ENCODE data around the gene PSMD8. TPM values are rescaled to one million over a fixed set of nuclear protein-coding genes. Genes with fewer than 3 reads are reported as not detected.

Gene PSMD8
- total RNA-seq, 2 experiments from 2014 or later, result 239 to 249 TPM

GRCh38 chr19:38420935-38421334 lies 46.6 kb downstream of the PSMD8 start:
- POLR2A ChIA-PET, result no interaction called here
- CTCF ChIA-PET, result interaction anchor here (1.0 kb wide), 1 partner anchor 95 kb away, joined by 3 read pairs; no protein-coding TSS in a partner anchor

GRCh38 chr19:38421856-38422255 lies 47.5 kb downstream of the PSMD8 start:
- ChIA-PET CTCF (interaction anchor here (1.0 kb wide), 1 partner anchor 94 kb away, joined by 3 read pairs; no protein-coding TSS in a partner anchor), POLR2A (no interaction called here)

- CTCF ChIA-PET, result no interaction called here
- POLR2A ChIA-PET, result no interaction called here
These were observed 48.1 kb downstream of the PSMD8 start for GRCh38 chr19:38422438-38422837.

- POLR2A ChIA-PET, result no interaction called here
- CTCF ChIA-PET, result interaction anchor here (0.6 kb wide), 1 partner anchor 26 kb away, joined by 3 read pairs; no protein-coding TSS in a partner anchor
These were observed 49.9 kb downstream of the PSMD8 start for GRCh38 chr19:38424272-38424671.

GRCh38 chr19:38425222-38425809 lies 50.9 kb downstream of the PSMD8 start:
- ChIA-PET CTCF (interaction anchor here (0.6 to 1.0 kb wide), 2 partner anchors 22 to 88 kb away, joined by 3 to 8 read pairs; partner anchors contain the start of gene FAM98C), POLR2A (interaction anchor here (0.6 to 1.6 kb wide), 2 partner anchors 22 to 254 kb away, joined by 3 read pairs; partner anchors contain the start of gene FAM98C)

GRCh38 chr19:38425810-38426466 lies 51.6 kb downstream of the PSMD8 start, which contains the start of gene RASGRP4:
Gene RASGRP4 (minus strand): TSS chr19:38426219. CDS start chr19:38426091, 128 bp downstream.
- POLR2A ChIA-PET, result interaction anchor here (1.6 kb wide), 1 partner anchor 23 kb away, joined by 3 read pairs; the partner anchor contains the start of gene FAM98C
- CTCF ChIA-PET, result interaction anchor here (0.5 to 1.0 kb wide), 3 partner anchors 12 to 88 kb away, joined by 3 to 8 read pairs (median 3); partner anchors contain the start of gene FAM98C

GRCh38 chr19:38427035-38427677 lies 52.8 kb downstream of the PSMD8 start:
- POLR2A ChIA-PET, result interaction anchor here (0.7 kb wide), 1 partner anchor 78 kb away, joined by 3 read pairs; no protein-coding TSS in a partner anchor
- CTCF ChIA-PET, result interaction anchor here (0.7 to 1.1 kb wide), 2 partner anchors 24 to 969 kb away, joined by 3 read pairs; partner anchors contain the start of gene FAM98C

- CTCF ChIA-PET, result interaction anchor here (1.1 kb wide), 1 partner anchor 26 kb away, joined by 7 read pairs; the partner anchor contains the start of gene FAM98C
These were observed 54.9 kb downstream of the PSMD8 start for GRCh38 chr19:38429055-38429810.

GRCh38 chr19:38429811-38430156 lies 55.4 kb downstream of the PSMD8 start:
- CTCF ChIA-PET, result no interaction called here
- POLR2A ChIA-PET, result no interaction called here

More at GRCh38 chr19:38429055-38429810, 54.9 kb downstream of the PSMD8 start:
- POLR2A ChIA-PET, result no interaction called here

GRCh38 chr19:38430931-38431330 lies 56.6 kb downstream of the PSMD8 start:
- ChIA-PET POLR2A (no interaction called here), CTCF (no interaction called here)

- ChIA-PET POLR2A (no interaction called here), CTCF (no interaction called here)
These were observed 58.9 kb downstream of the PSMD8 start, which contains the start of gene RYR1 for GRCh38 chr19:38433268-38433733. Gene RYR1 (plus strand): TSS chr19:38433691. CDS start chr19:38433830, 139 bp downstream.

Other genes starting within 250 kb of the PSMD8 start
- under 1 TPM; 0.48 to 0.65 TPM for gene DPF1, start 150.3 kb upstream of the PSMD8 start, total RNA-seq
- gene PPP1R14A, start 118.2 kb upstream of the PSMD8 start, total RNA-seq, result under 1 TPM in 1 of 2 experiments, not detected in 1; 0.25 TPM
- gene SPINT2, start 110.0 kb upstream of the PSMD8 start, total RNA-seq, result 10 to 100 TPM; 19.0 to 20.1 TPM
- gene C19orf33, start 70.3 kb upstream of the PSMD8 start, total RNA-seq, result not detected
- 10 to 100 TPM; 62.4 to 63.0 TPM for gene YIF1B, start 58.6 kb upstream of the PSMD8 start, total RNA-seq
- gene KCNK6, start 54.7 kb upstream of the PSMD8 start, total RNA-seq, result 10 to 100 TPM in 1 of 2 experiments, 1 to 10 TPM in 1; 9.2 to 10.3 TPM
- gene CATSPERG, start 38.7 kb upstream of the PSMD8 start, total RNA-seq, result 1 to 10 TPM; 1.6 to 2.5 TPM
- under 1 TPM in 1 of 2 experiments, not detected in 1; 0.11 TPM for gene GGN, start 13.5 kb downstream of the PSMD8 start, total RNA-seq
- gene SPRED3, start 14.1 kb downstream of the PSMD8 start, total RNA-seq, result under 1 TPM; 0.61 to 0.80 TPM
- 10 to 100 TPM; 15.0 to 16.0 TPM for gene FAM98C, start 28.5 kb downstream of the PSMD8 start, total RNA-seq
- gene RASGRP4, start 51.6 kb downstream of the PSMD8 start, total RNA-seq, result 1 to 10 TPM; 1.0 to 1.3 TPM
- gene RYR1, start 59.1 kb downstream of the PSMD8 start, total RNA-seq, result 1 to 10 TPM in 1 of 2 experiments, under 1 TPM in 1; 0.95 to 1.4 TPM
- gene MAP4K1, start 243.4 kb downstream of the PSMD8 start, total RNA-seq, result 100 to 1,000 TPM; 159 to 165 TPM
- 100 to 1,000 TPM; 280 to 286 TPM for gene EIF3K, start 244.6 kb downstream of the PSMD8 start, total RNA-seq